Activated CD4-positive, alpha-beta T cell treated with anti-CD3 and anti-CD28 coated beads, Interleukin-2, amount 10 ng/mL, durations not matched to agents 24 days and 14 days (primary cell): ENCODE results near the gene TAF1B. TPM values are rescaled to one million over a fixed set of nuclear protein-coding genes. Genes with fewer than 3 reads are reported as not detected.
A peak's percentile ranks its signal among the peaks of the same experiment; 100 is the strongest.
"Not testable (repeated sequence)": the region's sequence is repeated elsewhere in the genome, so short reads cannot be mapped to it uniquely, and the experiment has no call there.

Source experiments
- DNase-seq: peaks from one replicate; pipeline ENCODE4 v3.0.0; 2022
- H3K27ac Mint-ChIP-seq: one replicate; pipeline ENCODE4 v1.8.0; 2022; ENCODE audit warnings: mild to moderate bottlenecking, mixed read lengths
- H3K27me3 Mint-ChIP-seq: one replicate; pipeline ENCODE4 v1.8.0; 2022; ENCODE audit warnings: mixed read lengths
- H3K36me3 Mint-ChIP-seq: one replicate; pipeline ENCODE4 v1.8.0; 2022; ENCODE audit warnings: low read depth, mild to moderate bottlenecking, mixed read lengths
- H3K4me1 Mint-ChIP-seq: one replicate; pipeline ENCODE4 v1.8.0; 2021; ENCODE audit warnings: mixed read lengths
- H3K4me3 Mint-ChIP-seq: one replicate; pipeline ENCODE4 v1.8.0; 2022; ENCODE audit warnings: mild to moderate bottlenecking, moderate library complexity, mixed read lengths
- H3K9me3 Mint-ChIP-seq: one replicate; pipeline ENCODE4 v1.8.0; 2021; ENCODE audit warnings: mixed read lengths
- intact Hi-C: fragments of 100-400 bp; cut with micrococcal nuclease; formaldehyde crosslinking; loops from one replicate; pipeline ENCODE4 v1.15.1; 2023
- total RNA-seq: library from RNA; stranded (reverse); gene quantifications from 2 replicates; pipeline ENCODE4 v1.2.3, GENCODE V29; 2022

Gene TAF1B
- total RNA-seq, 1 donor from 2014 or later: 21.9 TPM

- no peak for DNase-seq
- intact Hi-C loops: no loop called here
- H3K27ac Mint-ChIP-seq: no peak overlapping the region
- peaks cover 14% of the 10 kb centered on the region for H3K4me1 Mint-ChIP-seq
- no peak overlapping the region for H3K4me3 Mint-ChIP-seq
- no peaks in the 10 kb centered on the region for H3K27me3 Mint-ChIP-seq
- no peaks in the 10 kb centered on the region for H3K9me3 Mint-ChIP-seq
- peaks cover 10% of the 10 kb centered on the region for H3K36me3 Mint-ChIP-seq
These were observed 52.7 kb downstream of the TAF1B start for GRCh38 chr2:9895669-9896590.

- Mint-ChIP-seq H3K4me3 (no peak overlapping the region), H3K27me3 (no peaks in the 10 kb centered on the region), H3K36me3 (peaks cover 4% of the 10 kb centered on the region), H3K9me3 (no peaks in the 10 kb centered on the region), H3K27ac (no peak overlapping the region), H3K4me1 (peaks cover 14% of the 10 kb centered on the region)
- intact Hi-C loops: no loop called here
- DNase-seq: no peak
These were observed 54.1 kb downstream of the TAF1B start for GRCh38 chr2:9897331-9897737.

DNA sequence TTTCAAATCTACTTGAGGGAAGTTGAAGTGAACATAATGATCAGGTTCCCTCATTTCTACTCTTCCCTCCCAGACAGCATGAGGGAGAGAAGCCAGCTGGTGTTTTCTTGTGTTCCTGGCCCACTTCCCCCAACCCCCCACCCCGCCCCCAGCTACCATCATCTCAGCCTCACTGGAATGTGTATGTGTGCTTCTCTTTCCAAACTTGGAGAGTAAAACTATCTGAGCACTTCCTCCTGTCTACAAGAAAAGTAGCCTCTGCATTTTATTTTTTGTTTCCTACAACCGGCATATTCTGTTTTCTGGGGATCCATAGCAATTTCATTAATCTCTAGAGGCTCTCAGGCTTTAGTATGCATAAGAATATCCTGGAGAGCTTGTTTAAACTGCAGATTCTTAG, 54.6 kb downstream of the TAF1B start:
- peak overlapping the region; percentile 39 for H3K27ac Mint-ChIP-seq
- intact Hi-C loops: no loop called here
- peaks cover 14% of the 10 kb centered on the region for H3K4me1 Mint-ChIP-seq
- H3K36me3 Mint-ChIP-seq: peaks cover 1% of the 10 kb centered on the region
- H3K4me3 Mint-ChIP-seq: no peak overlapping the region
- H3K9me3 Mint-ChIP-seq: no peaks in the 10 kb centered on the region
- DNase-seq: no peak
- no peaks in the 10 kb centered on the region for H3K27me3 Mint-ChIP-seq

- Mint-ChIP-seq H3K4me3 (no peak overlapping the region), H3K36me3 (peaks cover 3% of the 10 kb centered on the region), H3K27me3 (no peaks in the 10 kb centered on the region), H3K4me1 (peaks cover 7% of the 10 kb centered on the region), H3K9me3 (no peaks in the 10 kb centered on the region), H3K27ac (no peak overlapping the region)
- intact Hi-C loops: no loop called here
- DNase-seq: no peak
These were observed 62.1 kb downstream of the TAF1B start for GRCh38 chr2:9905413-9905812.

- no peak for DNase-seq
- H3K27ac Mint-ChIP-seq: no peak overlapping the region
- H3K27me3 Mint-ChIP-seq: no peaks in the 10 kb centered on the region
- no peaks in the 10 kb centered on the region for H3K9me3 Mint-ChIP-seq
- intact Hi-C loops: no loop called here
- H3K4me3 Mint-ChIP-seq: no peak overlapping the region
- peaks cover 8% of the 10 kb centered on the region for H3K36me3 Mint-ChIP-seq
- H3K4me1 Mint-ChIP-seq: peaks cover 7% of the 10 kb centered on the region
These were observed 64.1 kb downstream of the TAF1B start for GRCh38 chr2:9907402-9907801.

GRCh38 chr2:9908639-9909038, 65.4 kb downstream of the TAF1B start:
- H3K27ac Mint-ChIP-seq: no peak overlapping the region
- H3K27me3 Mint-ChIP-seq: no peaks in the 10 kb centered on the region
- intact Hi-C loops: no loop called here
- H3K9me3 Mint-ChIP-seq: no peaks in the 10 kb centered on the region
- H3K4me3 Mint-ChIP-seq: no peak overlapping the region
- peaks cover 14% of the 10 kb centered on the region for H3K36me3 Mint-ChIP-seq
- peaks cover 7% of the 10 kb centered on the region for H3K4me1 Mint-ChIP-seq
- DNase-seq: no peak

- Mint-ChIP-seq H3K27me3 (no peaks in the 10 kb centered on the region), H3K9me3 (no peaks in the 10 kb centered on the region), H3K27ac (no peak overlapping the region), H3K36me3 (peaks cover 18% of the 10 kb centered on the region), H3K4me3 (no peak overlapping the region), H3K4me1 (peaks cover 7% of the 10 kb centered on the region)
- DNase-seq: no peak
- intact Hi-C loops: no loop called here
These were observed 65.8 kb downstream of the TAF1B start for GRCh38 chr2:9909106-9909505.

DNA sequence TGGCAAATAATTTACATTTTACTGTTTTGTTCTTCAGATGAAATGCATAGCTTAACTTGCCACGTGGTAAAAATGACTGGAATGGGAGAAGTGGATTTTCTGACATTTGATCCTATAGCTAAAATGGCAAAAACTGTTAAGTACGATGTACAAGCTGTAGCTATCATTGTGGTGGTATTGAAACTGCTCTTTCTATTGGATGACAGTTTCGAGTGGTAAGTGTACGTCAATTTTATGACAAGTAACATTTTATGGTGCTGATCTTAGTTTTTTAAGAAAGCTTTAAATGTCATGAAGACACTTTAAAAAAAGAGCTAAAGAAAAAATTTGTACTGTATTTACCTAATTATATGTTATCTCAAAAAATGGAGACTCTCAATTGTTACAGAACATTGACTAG, 67.4 kb downstream of the TAF1B start:
- no peak overlapping the region for H3K27ac Mint-ChIP-seq
- no peak overlapping the region for H3K4me3 Mint-ChIP-seq
- no peak for DNase-seq
- H3K4me1 Mint-ChIP-seq: peaks cover 15% of the 10 kb centered on the region
- H3K9me3 Mint-ChIP-seq: no peaks in the 10 kb centered on the region
- intact Hi-C loops: no loop called here
- H3K27me3 Mint-ChIP-seq: no peaks in the 10 kb centered on the region
- H3K36me3 Mint-ChIP-seq: peaks cover 26% of the 10 kb centered on the region

DNA sequence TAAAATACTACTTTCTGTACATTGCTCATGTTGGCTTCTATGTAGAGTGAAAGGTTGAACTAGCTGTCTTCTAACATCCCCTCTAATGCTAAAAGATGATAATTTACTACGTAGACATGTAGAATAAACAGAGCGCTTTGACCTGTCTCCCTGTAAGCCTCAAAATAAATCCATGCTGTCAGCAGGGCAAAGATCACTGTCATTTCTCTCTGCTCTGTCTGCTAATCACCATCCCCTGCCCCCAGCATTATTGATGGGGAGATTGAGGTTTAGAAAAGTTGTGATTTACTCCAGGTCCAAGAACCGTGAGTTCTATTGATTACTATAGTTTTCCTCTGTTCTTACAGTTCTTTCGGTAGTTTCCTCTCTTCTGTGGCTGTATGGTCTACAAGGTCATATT, 69.2 kb downstream of the TAF1B start:
- intact Hi-C loops: no loop called here
- DNase-seq: no peak
- peaks cover 13% of the 10 kb centered on the region for H3K4me1 Mint-ChIP-seq
- H3K9me3 Mint-ChIP-seq: no peaks in the 10 kb centered on the region
- H3K27me3 Mint-ChIP-seq: no peaks in the 10 kb centered on the region
- H3K36me3 Mint-ChIP-seq: peaks cover 31% of the 10 kb centered on the region
- no peak overlapping the region for H3K4me3 Mint-ChIP-seq
- no peak overlapping the region for H3K27ac Mint-ChIP-seq

DNA sequence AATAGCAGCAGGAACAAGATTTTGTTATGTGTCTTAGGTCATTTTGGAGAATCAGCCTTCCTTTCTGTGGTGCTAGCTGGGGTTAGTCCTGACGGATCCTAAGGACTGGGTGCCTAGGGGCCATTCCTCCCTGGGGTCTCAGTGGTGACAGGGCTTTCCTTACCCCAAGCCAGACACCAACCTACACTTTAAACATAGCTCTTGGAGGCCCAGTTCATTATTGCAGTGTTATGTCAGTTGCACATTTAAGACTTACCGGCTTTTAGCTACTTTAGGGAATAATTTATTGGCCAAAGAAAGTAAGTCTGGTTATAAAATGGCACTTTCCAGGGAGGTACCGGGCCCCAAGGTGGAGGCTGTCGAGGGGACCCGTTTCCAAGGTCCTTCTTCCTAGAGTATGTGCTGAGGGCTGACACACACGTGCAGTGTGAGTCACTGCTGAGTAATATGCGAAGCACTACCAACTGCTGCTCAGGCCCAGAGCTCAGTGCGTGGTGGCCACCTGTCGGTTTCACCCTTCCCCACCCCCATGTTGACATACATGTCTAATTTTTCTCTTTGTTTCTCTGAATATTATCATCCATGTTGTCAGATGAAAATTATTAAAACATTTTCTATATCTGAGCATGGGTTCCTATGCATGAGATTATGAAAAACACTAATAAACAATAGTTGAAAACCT, 71.3 kb downstream of the TAF1B start:
- Mint-ChIP-seq H3K27me3 (no peaks in the 10 kb centered on the region), H3K36me3 (peaks cover 32% of the 10 kb centered on the region), H3K4me1 (peaks cover 8% of the 10 kb centered on the region), H3K27ac (no peak overlapping the region), H3K4me3 (no peak overlapping the region), H3K9me3 (no peaks in the 10 kb centered on the region)
- peak; percentile 64 for DNase-seq
- intact Hi-C loops: no loop called here

DNA sequence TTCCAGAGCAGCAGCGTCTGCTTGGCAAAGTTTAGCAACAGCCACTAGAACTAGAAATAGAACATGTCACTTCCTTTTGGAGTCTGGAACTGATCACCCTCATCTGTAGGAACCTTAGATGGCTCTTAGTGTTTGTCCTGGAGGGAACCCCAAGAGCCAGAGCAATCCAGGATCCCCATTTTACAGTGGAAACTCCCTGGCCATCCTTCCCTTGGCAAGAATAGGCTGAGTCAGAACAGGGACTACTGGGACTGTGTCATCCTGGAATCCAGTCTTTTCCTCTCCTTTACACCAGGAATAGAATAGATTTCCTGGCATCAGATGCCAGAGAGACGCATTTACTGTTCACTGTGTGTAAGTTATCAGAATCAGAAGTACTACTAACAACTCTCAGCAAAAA, 75.0 kb downstream of the TAF1B start:
- H3K27ac Mint-ChIP-seq: no peak overlapping the region

DNA sequence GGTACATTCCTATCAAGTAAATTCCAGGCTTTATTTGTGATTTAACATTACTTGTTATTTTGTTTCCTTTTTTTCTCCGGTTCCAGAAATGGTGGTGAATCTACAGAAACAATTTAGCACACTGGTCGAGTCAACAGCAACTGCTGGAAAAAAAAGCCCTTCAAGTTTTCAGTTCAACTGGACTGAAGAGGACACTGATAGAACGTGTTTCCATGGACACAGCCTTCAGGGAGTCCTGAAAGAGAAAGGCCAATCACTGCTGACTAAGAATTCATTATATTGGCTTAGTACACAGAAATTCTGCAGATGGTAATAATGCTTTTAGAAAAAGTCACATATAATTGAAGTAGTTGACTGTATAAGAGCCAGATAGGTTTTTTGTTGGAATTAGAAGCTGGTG, 76.2 kb downstream of the TAF1B start:
- H3K4me1 Mint-ChIP-seq: peaks cover 3% of the 10 kb centered on the region
- H3K4me3 Mint-ChIP-seq: no peak overlapping the region
- H3K27me3 Mint-ChIP-seq: no peaks in the 10 kb centered on the region
- no peak for DNase-seq
- intact Hi-C loops: no loop called here
- no peaks in the 10 kb centered on the region for H3K9me3 Mint-ChIP-seq
- H3K27ac Mint-ChIP-seq: no peak overlapping the region
- H3K36me3 Mint-ChIP-seq: peaks cover 21% of the 10 kb centered on the region

More for the DNA sequence above, 75.0 kb downstream of the TAF1B start:
- no peak overlapping the region for H3K4me3 Mint-ChIP-seq
- no peak for DNase-seq
- intact Hi-C loops: no loop called here
- H3K9me3 Mint-ChIP-seq: no peaks in the 10 kb centered on the region
- no peaks in the 10 kb centered on the region for H3K27me3 Mint-ChIP-seq
- H3K36me3 Mint-ChIP-seq: peaks cover 31% of the 10 kb centered on the region
- H3K4me1 Mint-ChIP-seq: peaks cover 8% of the 10 kb centered on the region

GRCh38 chr2:9927020-9927419, 83.7 kb downstream of the TAF1B start:
- peaks cover 48% of the 10 kb centered on the region for H3K36me3 Mint-ChIP-seq
- H3K27me3 Mint-ChIP-seq, H3K9me3 Mint-ChIP-seq, intact Hi-C loops, H3K4me3 Mint-ChIP-seq, H3K27ac Mint-ChIP-seq, H3K4me1 Mint-ChIP-seq, DNase-seq: not testable (repeated sequence)

DNA sequence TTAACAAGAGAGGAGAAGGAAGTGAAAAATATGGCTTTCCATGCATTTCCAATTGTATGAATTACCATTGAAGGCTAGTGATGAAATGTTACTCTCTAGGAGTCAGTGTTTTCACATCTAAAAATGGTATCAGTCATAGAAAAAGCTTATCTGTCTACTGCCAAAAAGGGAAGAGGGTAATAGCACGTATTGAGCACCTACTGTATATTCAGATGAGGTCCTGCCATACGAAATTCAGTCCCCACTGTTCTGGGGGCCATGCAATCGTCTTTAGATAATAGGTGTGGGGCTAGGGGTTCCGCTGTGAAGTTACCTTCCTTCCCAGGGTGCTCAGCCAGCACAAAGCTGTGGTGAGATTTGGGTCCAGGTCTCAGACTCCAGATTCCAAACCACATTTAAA, 94.0 kb downstream of the TAF1B start:
- peaks cover 7% of the 10 kb centered on the region for H3K27me3 Mint-ChIP-seq
- H3K27ac Mint-ChIP-seq: no peak overlapping the region

More for the DNA sequence above, 94.0 kb downstream of the TAF1B start:
- Mint-ChIP-seq H3K9me3 (no peaks in the 10 kb centered on the region), H3K36me3 (peaks cover 9% of the 10 kb centered on the region), H3K4me1 (peaks cover 3% of the 10 kb centered on the region), H3K4me3 (no peak overlapping the region)
- intact Hi-C loops: no loop called here
- no peak for DNase-seq
